ENCODE measurements around the gene VSTM2B.

VSTM2B gene

DNA sequence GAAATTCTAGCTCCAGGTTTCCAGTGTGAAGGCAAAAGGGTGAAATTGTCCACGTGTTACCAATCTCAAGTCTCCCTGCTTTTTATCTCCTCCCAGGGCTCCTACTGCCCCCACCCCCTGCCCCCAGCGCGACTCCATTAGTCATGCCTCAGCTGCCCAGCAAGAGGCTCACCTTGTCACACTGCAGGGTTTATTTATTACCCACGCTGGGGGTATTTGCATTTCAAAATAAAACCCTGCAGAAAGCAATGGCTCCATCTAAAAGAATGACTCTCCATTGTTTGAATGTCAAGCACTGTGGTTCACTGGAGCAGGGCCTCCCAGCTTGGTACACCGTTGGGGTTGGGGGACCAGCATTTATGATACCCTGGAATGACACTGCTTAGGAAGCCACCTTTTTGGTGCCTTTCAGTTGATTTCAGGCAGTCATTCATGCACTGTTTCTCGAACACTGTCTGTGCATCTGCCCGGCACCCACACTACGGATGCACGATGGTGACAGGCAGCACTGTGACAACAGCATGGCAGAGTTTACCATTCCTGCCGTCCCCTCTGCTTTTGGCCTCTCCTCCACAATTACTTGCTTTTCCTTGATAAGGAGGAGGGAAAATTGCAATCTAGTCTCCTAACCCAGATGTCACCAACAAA is 70.4 kb downstream of the VSTM2B start:
- DNase-seq (ENCODE audit: low read depth): no peak
- TF ChIP-seq, protein P1, sequence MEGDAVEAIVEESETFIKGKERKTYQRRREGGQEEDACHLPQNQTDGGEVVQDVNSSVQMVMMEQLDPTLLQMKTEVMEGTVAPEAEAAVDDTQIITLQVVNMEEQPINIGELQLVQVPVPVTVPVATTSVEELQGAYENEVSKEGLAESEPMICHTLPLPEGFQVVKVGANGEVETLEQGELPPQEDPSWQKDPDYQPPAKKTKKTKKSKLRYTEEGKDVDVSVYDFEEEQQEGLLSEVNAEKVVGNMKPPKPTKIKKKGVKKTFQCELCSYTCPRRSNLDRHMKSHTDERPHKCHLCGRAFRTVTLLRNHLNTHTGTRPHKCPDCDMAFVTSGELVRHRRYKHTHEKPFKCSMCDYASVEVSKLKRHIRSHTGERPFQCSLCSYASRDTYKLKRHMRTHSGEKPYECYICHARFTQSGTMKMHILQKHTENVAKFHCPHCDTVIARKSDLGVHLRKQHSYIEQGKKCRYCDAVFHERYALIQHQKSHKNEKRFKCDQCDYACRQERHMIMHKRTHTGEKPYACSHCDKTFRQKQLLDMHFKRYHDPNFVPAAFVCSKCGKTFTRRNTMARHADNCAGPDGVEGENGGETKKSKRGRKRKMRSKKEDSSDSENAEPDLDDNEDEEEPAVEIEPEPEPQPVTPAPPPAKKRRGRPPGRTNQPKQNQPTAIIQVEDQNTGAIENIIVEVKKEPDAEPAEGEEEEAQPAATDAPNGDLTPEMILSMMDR (conservative IDR thresholded peaks at IDR 0.05; ENCODE audit: low read length): no peak
- H3K4me3 ChIP-seq (ENCODE audit: low read length): no peak overlapping the region

DNA sequence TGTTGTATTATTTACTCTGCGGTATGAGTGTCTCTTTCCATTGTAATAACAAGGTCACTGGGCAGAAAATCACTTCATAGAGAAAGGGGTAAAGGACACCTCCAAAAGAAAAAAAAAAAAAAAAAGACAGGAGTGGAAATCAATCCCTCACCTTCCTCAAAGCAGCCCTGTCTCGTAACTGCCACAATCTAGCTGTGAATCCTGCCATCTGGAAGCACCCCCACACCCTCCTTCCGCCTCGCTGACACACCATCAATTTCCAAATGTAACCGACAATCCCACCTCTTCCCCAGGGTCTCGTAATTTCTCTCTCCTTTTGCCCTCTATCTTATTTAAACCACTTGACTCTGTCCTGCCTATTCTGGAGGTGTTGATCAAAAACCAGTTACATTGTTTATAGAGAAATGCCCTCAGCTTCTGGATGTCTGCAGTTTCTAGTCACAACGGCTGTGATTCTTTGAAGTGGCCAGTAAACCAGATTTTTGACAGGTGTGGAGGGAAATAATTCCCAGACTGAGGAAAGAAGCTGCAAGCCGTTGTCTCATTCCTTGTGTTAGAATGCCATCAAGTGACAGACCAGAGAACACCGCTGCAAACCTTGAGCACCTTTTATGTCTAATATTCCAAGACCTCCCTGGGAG is 71.2 kb downstream of the VSTM2B start:
- TF ChIP-seq, protein P1 (conservative IDR thresholded peaks at IDR 0.05; ENCODE audit: low read length): peak; percentile 45
- H3K4me3 ChIP-seq (ENCODE audit: low read length): no peak overlapping the region
- DNase-seq (ENCODE audit: low read depth): peak; percentile 21

DNA sequence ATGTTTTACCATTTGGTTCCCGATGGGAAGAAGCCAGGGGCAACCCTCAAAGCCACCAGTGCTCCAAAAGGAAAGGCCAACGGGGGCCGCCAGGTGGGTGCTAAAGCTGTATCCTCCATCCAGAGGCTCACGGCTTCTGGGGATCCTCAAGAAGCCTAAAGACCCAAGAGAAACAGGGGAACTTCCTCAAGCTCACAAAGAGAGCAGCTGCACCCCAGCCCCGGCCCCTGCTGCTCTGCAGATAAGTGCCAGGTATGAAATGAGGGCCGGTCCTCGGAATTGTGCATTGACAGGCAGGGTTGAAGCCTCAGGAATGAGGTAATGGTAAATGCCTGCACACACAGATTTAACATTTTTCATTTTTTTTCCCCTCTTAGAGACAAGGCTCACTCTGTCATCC is 72.2 kb downstream of the VSTM2B start:
- no peak overlapping the region for H3K4me3 ChIP-seq (ENCODE audit: low read length)
- TF ChIP-seq, protein P1 (conservative IDR thresholded peaks at IDR 0.05; ENCODE audit: low read length): no peak
- DNase-seq (ENCODE audit: low read depth): no peak

DNA sequence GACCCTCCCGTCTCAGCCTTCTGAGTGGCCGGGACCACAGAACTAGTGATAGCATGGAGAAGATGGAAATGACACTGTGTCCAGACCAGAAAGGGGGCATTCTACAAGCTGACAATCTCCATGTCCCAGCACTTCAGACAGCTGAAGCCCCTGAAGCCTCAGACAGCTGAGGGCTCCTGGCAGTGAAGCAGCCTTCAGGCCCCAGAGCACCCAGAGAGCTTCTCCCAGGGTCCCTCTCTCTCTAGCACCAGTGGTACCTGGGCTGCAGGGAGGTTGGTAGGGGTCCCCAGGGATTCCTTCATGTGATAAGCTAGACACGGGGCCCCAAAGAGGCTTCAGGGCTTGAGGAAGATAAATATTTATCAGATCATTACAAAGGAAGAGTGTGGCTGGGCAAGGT is 72.7 kb downstream of the VSTM2B start:
- H3K4me3 ChIP-seq (ENCODE audit: low read length): no peak overlapping the region
- DNase-seq (ENCODE audit: low read depth): no peak
- TF ChIP-seq, protein P1 (conservative IDR thresholded peaks at IDR 0.05; ENCODE audit: low read length): no peak

DNA sequence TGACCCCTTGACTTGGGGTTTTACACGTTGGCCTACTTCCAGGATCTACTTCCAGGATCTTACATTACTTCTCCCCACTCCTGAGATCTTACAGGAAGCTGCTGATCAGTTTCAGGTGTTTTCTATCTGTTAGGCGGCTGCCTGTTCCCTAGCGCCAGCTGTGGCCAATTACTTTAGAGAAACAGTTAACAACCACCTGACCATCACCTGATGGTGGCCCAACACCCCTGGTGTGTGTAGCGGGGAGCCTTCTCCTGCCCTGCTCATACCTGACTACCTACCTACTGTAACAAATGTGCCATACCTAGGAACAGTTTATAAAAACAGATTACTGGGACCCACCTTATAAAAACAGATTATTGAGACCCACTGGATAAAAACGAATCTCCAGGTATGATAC is 77.5 kb downstream of the VSTM2B start:
- no peak overlapping the region for H3K4me3 ChIP-seq (ENCODE audit: low read length)
- no peak for DNase-seq (ENCODE audit: low read depth)
- TF ChIP-seq, protein P1 (conservative IDR thresholded peaks at IDR 0.05; ENCODE audit: low read length): no peak

DNA sequence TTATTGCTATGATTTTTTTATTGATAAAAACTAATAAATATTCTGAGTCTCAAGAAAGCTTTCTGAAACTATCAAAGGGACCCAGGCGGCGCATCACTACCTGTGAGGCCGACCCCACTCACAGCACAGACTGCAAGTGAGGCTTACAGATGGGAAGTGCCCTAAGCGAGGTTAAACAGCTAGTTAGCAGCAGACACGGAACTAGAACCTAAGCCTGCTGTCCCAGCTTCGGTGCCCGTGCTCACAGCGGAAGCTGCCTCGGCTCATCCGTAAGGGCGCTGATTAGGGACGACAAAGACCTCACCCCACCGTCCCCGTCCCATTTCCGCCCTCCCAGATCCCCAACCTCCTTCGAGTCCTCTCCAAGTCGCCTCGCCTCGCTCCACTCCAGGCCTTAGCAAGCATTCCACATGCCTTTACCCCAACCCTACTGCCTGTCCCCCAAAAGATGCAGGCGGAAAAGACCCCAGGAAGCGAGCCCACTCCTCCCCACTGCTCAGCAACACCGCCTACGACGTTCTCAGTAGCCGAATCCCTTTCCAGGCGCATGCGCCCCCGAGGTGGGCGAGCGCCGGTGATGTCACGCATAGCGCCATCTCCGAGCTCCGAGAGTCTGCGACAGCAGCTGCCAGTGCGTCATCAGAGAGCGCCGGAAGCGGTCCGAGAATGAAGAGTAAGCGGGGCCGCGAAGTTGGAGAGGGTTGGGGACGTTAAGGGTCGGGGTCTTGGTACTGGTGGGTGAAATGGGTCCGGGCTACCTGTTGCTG is 80.0 kb downstream of the VSTM2B start, which contains the start of gene POP4:
POP4 (plus strand) TSS at position 631 of the 767 bp plus-strand sequence; CDS start at position 667, 36 bp downstream.
- peak within 1 kb of the TSS; percentile 99 for H3K4me3 ChIP-seq (ENCODE audit: low read length)
- TF ChIP-seq, protein P1 (conservative IDR thresholded peaks at IDR 0.05; ENCODE audit: low read length): no peak
- peak; percentile 92 for DNase-seq (ENCODE audit: low read depth)
